ENCODE data around the gene SNAP47.

SNAP47 gene

GRCh38 chr1:227776331-227776771, 41.1 kb downstream of the SNAP47 start:
- peak; percentile 86 for DNase-seq (ENCODE audit: low read depth)
- TF ChIP-seq CTCF (IDR thresholded peaks at IDR 0.05; ENCODE audit: low read depth, low read length, missing control alignments): no peak
- H3K4me3 ChIP-seq (ENCODE audit: low read depth, low read length): no peak overlapping the region
- in situ Hi-C loops (cut with HindIII; ENCODE audit: low sequenced_read_pairs): no loop called here

- in situ Hi-C loops (cut with HindIII; ENCODE audit: low sequenced_read_pairs): no loop called here
- DNase-seq (ENCODE audit: low read depth): no peak
- TF ChIP-seq CTCF (IDR thresholded peaks at IDR 0.05; ENCODE audit: low read depth, low read length, missing control alignments): no peak
- H3K4me3 ChIP-seq (ENCODE audit: low read depth, low read length): no peak overlapping the region
These were observed 41.9 kb downstream of the SNAP47 start for GRCh38 chr1:227777156-227777555.

- in situ Hi-C loops (cut with HindIII; ENCODE audit: low sequenced_read_pairs): no loop called here
- TF ChIP-seq CTCF (IDR thresholded peaks at IDR 0.05; ENCODE audit: low read depth, low read length, missing control alignments): no peak
- H3K4me3 ChIP-seq (ENCODE audit: low read depth, low read length): no peak overlapping the region
- no peak for DNase-seq (ENCODE audit: low read depth)
These were observed 42.4 kb downstream of the SNAP47 start for GRCh38 chr1:227777646-227778045.

- no peak overlapping the region for H3K4me3 ChIP-seq (ENCODE audit: low read depth, low read length)
- no peak for DNase-seq (ENCODE audit: low read depth)
- in situ Hi-C loops (cut with HindIII; ENCODE audit: low sequenced_read_pairs): no loop called here
- no peak for TF ChIP-seq CTCF (IDR thresholded peaks at IDR 0.05; ENCODE audit: low read depth, low read length, missing control alignments)
These were observed 43.2 kb downstream of the SNAP47 start for GRCh38 chr1:227778401-227778947.

GRCh38 chr1:227779021-227779441, 43.8 kb downstream of the SNAP47 start:
- TF ChIP-seq CTCF (IDR thresholded peaks at IDR 0.05; ENCODE audit: low read depth, low read length, missing control alignments): no peak
- H3K4me3 ChIP-seq (ENCODE audit: low read depth, low read length): no peak overlapping the region
- in situ Hi-C loops (cut with HindIII; ENCODE audit: low sequenced_read_pairs): no loop called here
- no peak for DNase-seq (ENCODE audit: low read depth)

GRCh38 chr1:227779685-227780084, 44.5 kb downstream of the SNAP47 start:
- DNase-seq (ENCODE audit: low read depth): no peak
- H3K4me3 ChIP-seq (ENCODE audit: low read depth, low read length): no peak overlapping the region
- in situ Hi-C loops (cut with HindIII; ENCODE audit: low sequenced_read_pairs): no loop called here
- no peak for TF ChIP-seq CTCF (IDR thresholded peaks at IDR 0.05; ENCODE audit: low read depth, low read length, missing control alignments)

Data from astrocyte of the cerebellum (primary cell).